Ascending aorta (tissue), 2 donors: ENCODE data around the gene TMEM178B. TPM values are rescaled to one million over a fixed set of nuclear protein-coding genes. Genes with fewer than 3 reads are reported as not detected.

ENCODE experiments used
- DNase-seq, 2 donors: peaks; one replicate each; pipeline ENCODE4 v3.0.0-alpha.2; 2019; ENCODE audit warnings: low spot score in 2 of 2
- H3K27ac ChIP-seq, 2 donors: fragments of 200-600 bp; sonication (generic); one replicate each; pipeline ENCODE4 v1.5.1; 2016 to 2017; ENCODE audit warnings: mild to moderate bottlenecking in 1 of 2
- H3K27me3 ChIP-seq: fragments of 200-600 bp; sonication (generic); one replicate; pipeline ENCODE4 v1.5.1; 2017
- H3K36me3 ChIP-seq, 2 donors: fragments of 200-600 bp; sonication (generic); one replicate each; pipeline ENCODE4 v1.5.1; 2016
- H3K4me1 ChIP-seq, 2 donors: fragments of 200-600 bp; sonication (generic); one replicate each; pipeline ENCODE4 v1.5.1; 2016 to 2017; ENCODE audit warnings: mild to moderate bottlenecking in 1 of 2
- H3K4me3 ChIP-seq, 2 donors: fragments of 200-600 bp; sonication (generic); one replicate each; pipeline ENCODE4 v1.5.1; 2016 to 2017; ENCODE audit warnings: mild to moderate bottlenecking in 1 of 2
- H3K9me3 ChIP-seq, 2 donors: fragments of 200-600 bp; sonication (generic); one replicate each; pipeline ENCODE4 v1.5.1; 2016
- intact Hi-C: fragments of 100-400 bp; cut with DNase I; formaldehyde crosslinking; loops from one replicate; pipeline ENCODE4 v1.15.1; 2023
- total RNA-seq: library from RNA; depleted of rRNA; stranded (reverse); fragments of >200 nt; gene quantifications from one replicate; pipeline ENCODE4 v1.1.0, GENCODE V29; 2016
- TF ChIP-seq, protein P1 (sequence below), 3 experiments: fragments of 200-600 bp in 2 of 3; fragments of 450-650 bp in 1 of 3; sonication (generic) in 2 of 3; IDR thresholded peaks; one replicate each; pipeline ENCODE4 v1.5.1; 2016 to 2019; ENCODE audit warnings: antibody characterized with exemption in 3 of 3, mild to moderate bottlenecking in 1 of 3, moderate library complexity in 1 of 3

The TMEM178B gene
- total RNA-seq, 1 donor from 2014 or later, result 1.9 TPM

GRCh38 chr7:141268614-141269013 is 194.8 kb downstream of the TMEM178B start:
- Histone ChIP-seq H3K4me1 (no peaks in the 10 kb centered on the region), H3K9me3 (no peaks in the 10 kb centered on the region), H3K4me3 (no peak overlapping the region), H3K36me3 (no peaks in the 10 kb centered on the region), H3K27ac (no peak overlapping the region), H3K27me3 (no peaks in the 10 kb centered on the region)
- no peak for DNase-seq
- intact Hi-C loops, result no loop called here
- TF ChIP-seq, protein P1, sequence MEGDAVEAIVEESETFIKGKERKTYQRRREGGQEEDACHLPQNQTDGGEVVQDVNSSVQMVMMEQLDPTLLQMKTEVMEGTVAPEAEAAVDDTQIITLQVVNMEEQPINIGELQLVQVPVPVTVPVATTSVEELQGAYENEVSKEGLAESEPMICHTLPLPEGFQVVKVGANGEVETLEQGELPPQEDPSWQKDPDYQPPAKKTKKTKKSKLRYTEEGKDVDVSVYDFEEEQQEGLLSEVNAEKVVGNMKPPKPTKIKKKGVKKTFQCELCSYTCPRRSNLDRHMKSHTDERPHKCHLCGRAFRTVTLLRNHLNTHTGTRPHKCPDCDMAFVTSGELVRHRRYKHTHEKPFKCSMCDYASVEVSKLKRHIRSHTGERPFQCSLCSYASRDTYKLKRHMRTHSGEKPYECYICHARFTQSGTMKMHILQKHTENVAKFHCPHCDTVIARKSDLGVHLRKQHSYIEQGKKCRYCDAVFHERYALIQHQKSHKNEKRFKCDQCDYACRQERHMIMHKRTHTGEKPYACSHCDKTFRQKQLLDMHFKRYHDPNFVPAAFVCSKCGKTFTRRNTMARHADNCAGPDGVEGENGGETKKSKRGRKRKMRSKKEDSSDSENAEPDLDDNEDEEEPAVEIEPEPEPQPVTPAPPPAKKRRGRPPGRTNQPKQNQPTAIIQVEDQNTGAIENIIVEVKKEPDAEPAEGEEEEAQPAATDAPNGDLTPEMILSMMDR (IDR thresholded peaks at IDR 0.05), result no peak

DNA sequence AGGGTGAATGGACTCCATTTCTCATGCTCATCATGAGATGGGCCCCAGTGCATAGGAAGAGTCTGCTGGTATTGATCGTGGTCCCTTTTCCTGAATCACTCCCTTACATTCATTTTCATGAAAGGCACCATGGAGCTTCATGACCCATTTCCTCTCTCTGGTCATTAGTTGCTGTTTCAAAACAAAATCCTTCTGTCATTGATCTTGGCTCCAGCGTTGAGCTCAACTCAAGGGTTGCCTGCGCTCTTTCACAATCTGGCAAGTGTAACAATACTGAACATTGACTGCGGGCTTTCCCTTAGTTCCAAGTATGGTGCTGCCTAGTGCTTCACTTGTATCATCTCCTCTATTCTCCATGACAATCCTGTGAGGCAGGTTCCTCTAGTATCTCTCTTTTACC is 197.6 kb downstream of the TMEM178B start:
- no peak overlapping the region for H3K4me3 ChIP-seq
- H3K36me3 ChIP-seq, result no peaks in the 10 kb centered on the region
- DNase-seq, result no peak
- no peaks in the 10 kb centered on the region for H3K4me1 ChIP-seq
- no peaks in the 10 kb centered on the region for H3K27me3 ChIP-seq
- H3K9me3 ChIP-seq, result no peaks in the 10 kb centered on the region
- TF ChIP-seq, protein P1 (IDR thresholded peaks at IDR 0.05), result no peak
- H3K27ac ChIP-seq, result no peak overlapping the region
- intact Hi-C loops, result no loop called here

DNA sequence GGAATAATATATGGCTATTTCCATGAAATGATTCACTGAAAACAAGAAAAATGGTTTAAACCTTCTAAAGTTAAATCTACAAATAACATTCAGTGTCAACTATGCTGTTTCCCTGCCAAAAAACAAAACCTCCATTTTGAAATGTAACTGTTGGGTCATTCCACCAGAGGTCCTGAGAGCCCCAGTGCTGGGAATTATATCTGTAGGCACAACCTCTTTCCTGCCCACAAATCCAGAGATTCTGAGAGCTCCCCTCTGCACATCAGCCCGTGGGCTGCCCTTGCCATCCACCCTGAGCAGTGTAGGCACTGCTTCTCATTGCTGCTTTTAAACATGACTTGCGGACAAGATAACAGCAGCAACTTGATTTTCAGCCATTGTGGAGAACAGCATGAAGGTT is 198.6 kb downstream of the TMEM178B start:
- no peak for DNase-seq
- Histone ChIP-seq H3K27ac (no peak overlapping the region), H3K27me3 (no peaks in the 10 kb centered on the region), H3K4me3 (no peak overlapping the region), H3K36me3 (no peaks in the 10 kb centered on the region), H3K9me3 (no peaks in the 10 kb centered on the region), H3K4me1 (no peaks in the 10 kb centered on the region)
- TF ChIP-seq, protein P1 (IDR thresholded peaks at IDR 0.05), result no peak
- intact Hi-C loops, result no loop called here

DNA sequence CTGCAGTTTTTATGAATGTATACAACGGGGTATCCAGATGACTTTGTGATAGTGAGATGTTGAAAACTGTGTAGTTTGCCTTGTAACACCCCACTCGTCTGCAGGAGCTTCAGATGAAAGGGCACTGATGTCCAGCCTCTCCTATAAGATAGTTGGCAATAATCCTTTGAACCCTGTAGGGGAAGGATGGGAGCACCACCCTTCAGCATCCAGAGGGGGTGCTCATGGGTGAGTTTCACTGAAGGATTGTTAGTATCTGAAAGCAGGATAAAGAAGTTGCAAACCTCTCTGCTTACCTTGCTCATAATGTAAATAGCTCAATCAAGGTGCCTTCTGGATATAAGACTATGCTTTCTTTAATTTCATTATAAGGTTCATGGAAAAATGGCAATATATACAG is 201.5 kb downstream of the TMEM178B start:
- H3K27me3 ChIP-seq, result no peaks in the 10 kb centered on the region
- no peaks in the 10 kb centered on the region for H3K4me1 ChIP-seq
- no peaks in the 10 kb centered on the region for H3K9me3 ChIP-seq
- no peak overlapping the region for H3K4me3 ChIP-seq
- TF ChIP-seq, protein P1 (IDR thresholded peaks at IDR 0.05), result no peak
- DNase-seq, result no peak
- intact Hi-C loops, result no loop called here
- no peaks in the 10 kb centered on the region for H3K36me3 ChIP-seq
- H3K27ac ChIP-seq, result no peak overlapping the region

DNA sequence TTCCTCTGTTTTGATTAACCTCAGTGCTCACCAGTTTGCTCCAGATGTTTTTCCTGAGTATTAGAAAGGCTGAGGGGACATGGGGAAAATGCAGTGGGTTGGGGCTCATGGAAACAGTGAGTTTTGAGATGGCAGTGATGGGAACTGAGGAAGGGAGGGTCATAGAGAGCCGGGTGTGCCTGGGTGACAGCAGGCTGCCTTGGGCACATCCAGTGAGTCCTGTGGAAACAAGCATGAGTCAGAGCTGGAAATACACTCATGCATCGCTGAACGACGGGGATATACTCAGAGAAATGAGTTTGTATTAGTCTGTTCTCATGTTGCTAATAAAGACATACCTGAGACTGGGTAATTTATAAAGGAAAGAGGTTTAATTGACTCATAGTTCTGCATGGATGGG is 202.2 kb downstream of the TMEM178B start:
- H3K27ac ChIP-seq, result no peak overlapping the region
- H3K9me3 ChIP-seq, result no peaks in the 10 kb centered on the region
- TF ChIP-seq, protein P1 (IDR thresholded peaks at IDR 0.05), result no peak
- H3K27me3 ChIP-seq, result no peaks in the 10 kb centered on the region
- no peaks in the 10 kb centered on the region for H3K36me3 ChIP-seq
- no peak for DNase-seq
- no peaks in the 10 kb centered on the region for H3K4me1 ChIP-seq
- H3K4me3 ChIP-seq, result no peak overlapping the region
- intact Hi-C loops, result no loop called here

DNA sequence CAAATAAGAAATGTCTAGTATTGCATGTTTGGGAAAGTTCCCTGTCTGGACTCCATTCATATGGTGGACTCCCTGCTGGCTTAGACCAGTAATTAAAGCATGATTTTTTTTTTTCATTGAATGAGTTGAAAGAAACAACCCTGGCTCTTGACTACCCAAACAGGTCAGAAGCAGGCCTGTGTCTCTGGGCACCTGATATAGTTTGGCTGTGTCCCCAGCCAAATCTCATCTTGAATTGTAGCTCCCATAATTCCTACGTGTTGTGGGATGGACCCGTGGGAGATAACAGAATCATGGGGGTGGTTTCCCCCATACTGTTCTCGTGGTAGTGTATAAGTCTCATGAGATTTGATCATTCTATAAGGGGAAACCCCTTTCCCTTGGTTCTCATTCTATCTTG is 206.2 kb downstream of the TMEM178B start:
- TF ChIP-seq, protein P1 (IDR thresholded peaks at IDR 0.05), result no peak
- no peaks in the 10 kb centered on the region for H3K36me3 ChIP-seq
- no peaks in the 10 kb centered on the region for H3K9me3 ChIP-seq
- DNase-seq, result no peak
- no peak overlapping the region for H3K4me3 ChIP-seq
- no peak overlapping the region for H3K27ac ChIP-seq
- H3K4me1 ChIP-seq, result no peaks in the 10 kb centered on the region
- intact Hi-C loops, result no loop called here
- no peaks in the 10 kb centered on the region for H3K27me3 ChIP-seq
